ENCODE results near the gene FRY.

FRY gene

GRCh38 chr13:32281096-32281495, 249.5 kb downstream of the FRY start:
- no peak overlapping the region for H3K4me3 ChIP-seq (ENCODE audit: low read depth, low read length)
- TF ChIP-seq, protein P1, sequence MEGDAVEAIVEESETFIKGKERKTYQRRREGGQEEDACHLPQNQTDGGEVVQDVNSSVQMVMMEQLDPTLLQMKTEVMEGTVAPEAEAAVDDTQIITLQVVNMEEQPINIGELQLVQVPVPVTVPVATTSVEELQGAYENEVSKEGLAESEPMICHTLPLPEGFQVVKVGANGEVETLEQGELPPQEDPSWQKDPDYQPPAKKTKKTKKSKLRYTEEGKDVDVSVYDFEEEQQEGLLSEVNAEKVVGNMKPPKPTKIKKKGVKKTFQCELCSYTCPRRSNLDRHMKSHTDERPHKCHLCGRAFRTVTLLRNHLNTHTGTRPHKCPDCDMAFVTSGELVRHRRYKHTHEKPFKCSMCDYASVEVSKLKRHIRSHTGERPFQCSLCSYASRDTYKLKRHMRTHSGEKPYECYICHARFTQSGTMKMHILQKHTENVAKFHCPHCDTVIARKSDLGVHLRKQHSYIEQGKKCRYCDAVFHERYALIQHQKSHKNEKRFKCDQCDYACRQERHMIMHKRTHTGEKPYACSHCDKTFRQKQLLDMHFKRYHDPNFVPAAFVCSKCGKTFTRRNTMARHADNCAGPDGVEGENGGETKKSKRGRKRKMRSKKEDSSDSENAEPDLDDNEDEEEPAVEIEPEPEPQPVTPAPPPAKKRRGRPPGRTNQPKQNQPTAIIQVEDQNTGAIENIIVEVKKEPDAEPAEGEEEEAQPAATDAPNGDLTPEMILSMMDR (IDR thresholded peaks at IDR 0.05; ENCODE audit: insufficient read depth, low read depth, low read length, missing control alignments) = no peak
- DNase-seq (ENCODE audit: low read depth) = no peak

DNA sequence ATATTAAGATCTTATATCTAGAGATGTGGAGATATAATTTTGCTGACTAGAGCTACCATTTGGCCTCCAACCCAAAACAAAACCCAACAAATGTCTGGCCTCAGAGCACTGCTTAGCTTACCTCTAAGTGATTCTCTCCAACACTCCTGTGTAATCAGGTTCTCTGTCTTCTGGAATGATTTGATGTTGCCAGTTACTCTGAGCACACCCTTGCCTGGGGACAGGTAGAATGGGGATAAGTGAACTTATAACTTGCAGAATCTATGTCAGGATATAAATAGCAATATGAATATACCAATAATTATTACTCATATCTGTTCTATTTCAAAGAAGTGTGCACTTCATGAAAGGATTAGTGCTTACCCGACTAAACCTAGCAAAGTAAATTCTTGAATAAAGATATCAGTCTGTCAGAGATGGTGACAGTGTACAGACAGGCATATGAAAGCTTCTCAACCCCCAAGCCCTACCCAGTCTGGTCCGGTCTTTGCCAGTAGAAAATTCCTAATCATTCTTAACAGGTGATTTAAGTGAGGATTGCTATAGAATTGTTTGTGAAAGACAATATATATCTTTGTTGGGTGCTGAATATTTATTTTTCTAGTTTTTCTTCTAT, 250.6 kb downstream of the FRY start:
- no peak for DNase-seq (ENCODE audit: low read depth)
- TF ChIP-seq, protein P1 (IDR thresholded peaks at IDR 0.05; ENCODE audit: insufficient read depth, low read depth, low read length, missing control alignments) = no peak
- H3K4me3 ChIP-seq (ENCODE audit: low read depth, low read length) = no peak overlapping the region

DNA sequence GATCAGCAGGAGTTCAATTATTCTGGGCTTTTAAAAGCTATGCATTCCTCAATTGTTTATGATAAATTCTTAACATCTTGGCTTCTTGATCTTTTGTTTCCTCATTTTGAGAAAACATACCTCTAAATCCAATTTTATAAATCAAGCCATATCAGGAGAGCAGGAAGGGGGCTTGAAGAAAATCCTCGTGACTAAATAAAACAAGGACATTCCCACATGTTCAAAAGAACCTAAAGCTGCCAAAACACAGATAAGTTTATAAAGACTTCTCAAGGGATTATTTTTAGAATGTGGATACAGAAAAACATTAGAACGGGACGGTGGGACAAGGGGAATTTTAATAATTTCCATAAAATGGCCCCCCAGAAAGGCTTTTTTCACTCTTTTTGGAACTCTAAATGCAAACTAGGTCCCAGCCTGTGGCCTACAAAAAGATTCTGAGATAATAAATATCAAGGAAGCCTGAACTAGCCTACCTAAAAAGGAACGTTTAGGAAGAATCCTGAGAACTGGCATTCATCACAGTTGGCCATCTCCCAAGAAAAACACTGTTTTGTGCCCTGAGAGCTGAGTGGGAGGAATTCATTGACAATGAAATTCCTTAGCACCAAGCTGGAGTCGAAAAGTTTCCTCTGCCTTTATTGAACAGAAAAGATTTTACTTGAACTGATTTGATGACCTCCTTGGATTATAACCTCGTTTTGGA, 253.5 kb downstream of the FRY start:
- no peak for DNase-seq (ENCODE audit: low read depth)
- H3K4me3 ChIP-seq (ENCODE audit: low read depth, low read length) = no peak overlapping the region
- TF ChIP-seq, protein P1 (IDR thresholded peaks at IDR 0.05; ENCODE audit: insufficient read depth, low read depth, low read length, missing control alignments) = no peak

- DNase-seq (ENCODE audit: low read depth) = no peak
- TF ChIP-seq, protein P1 (IDR thresholded peaks at IDR 0.05; ENCODE audit: insufficient read depth, low read depth, low read length, missing control alignments) = no peak
- H3K4me3 ChIP-seq (ENCODE audit: low read depth, low read length) = no peak overlapping the region
Observed at GRCh38 chr13:32285633-32285965, 254.0 kb downstream of the FRY start.

DNA sequence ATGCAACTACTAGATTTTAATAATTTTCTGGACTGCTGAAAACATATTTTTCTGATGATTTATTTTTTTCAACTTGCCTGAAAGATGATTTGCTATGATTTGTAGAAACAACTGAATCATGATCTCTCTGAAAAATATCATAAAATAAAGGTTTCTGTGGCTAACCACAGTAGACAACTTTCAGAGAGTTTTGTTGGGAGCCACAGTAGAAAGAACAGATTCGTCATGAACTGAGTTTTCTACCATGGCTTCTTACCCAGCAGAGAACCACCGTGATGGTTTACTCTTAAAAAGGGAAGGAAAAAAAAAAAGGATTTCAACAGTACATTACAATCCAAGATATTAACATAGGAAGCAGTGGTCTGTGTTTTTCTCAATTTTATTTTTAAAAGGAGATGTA, 265.6 kb downstream of the FRY start:
- DNase-seq (ENCODE audit: low read depth) = no peak
- no peak overlapping the region for H3K4me3 ChIP-seq (ENCODE audit: low read depth, low read length)
- TF ChIP-seq, protein P1 (IDR thresholded peaks at IDR 0.05; ENCODE audit: insufficient read depth, low read depth, low read length, missing control alignments) = no peak

DNA sequence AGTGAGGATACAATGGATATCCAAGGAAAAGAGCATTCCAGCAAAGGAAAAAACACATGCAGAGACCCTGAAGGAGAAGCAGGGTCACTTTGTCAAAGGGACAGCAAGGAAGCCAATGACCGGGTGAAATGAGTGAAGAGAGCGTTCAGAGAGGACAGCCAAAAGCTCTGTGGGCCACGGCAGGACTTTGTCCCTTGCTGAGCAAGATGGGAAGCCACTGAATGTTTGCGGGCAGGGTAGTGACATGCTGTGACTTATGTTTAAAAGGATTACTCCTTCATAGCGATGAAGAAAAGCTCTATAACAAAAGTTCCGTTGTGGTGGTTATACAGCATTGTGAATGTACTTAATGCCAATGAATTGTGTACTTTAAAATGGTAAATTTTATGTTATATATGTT, 267.1 kb downstream of the FRY start:
- H3K4me3 ChIP-seq (ENCODE audit: low read depth, low read length) = no peak overlapping the region
- DNase-seq (ENCODE audit: low read depth) = no peak
- TF ChIP-seq, protein P1 (IDR thresholded peaks at IDR 0.05; ENCODE audit: insufficient read depth, low read depth, low read length, missing control alignments) = no peak

- DNase-seq (ENCODE audit: low read depth) = no peak
- H3K4me3 ChIP-seq (ENCODE audit: low read depth, low read length) = no peak overlapping the region
- TF ChIP-seq, protein P1 (IDR thresholded peaks at IDR 0.05; ENCODE audit: insufficient read depth, low read depth, low read length, missing control alignments) = no peak
Observed at GRCh38 chr13:32299893-32300292, 268.3 kb downstream of the FRY start.
